CD4-positive, alpha-beta T cell treated with Interleukin-6 for 4 hours (primary cell): Measurements from ENCODE around the gene CYP2A7.
"Not testable (repeated sequence)": the region's sequence is repeated elsewhere in the genome, so short reads cannot be mapped to it uniquely, and the experiment has no call there.

Experiments
- DNase-seq: peaks from one replicate; pipeline ENCODE4 v3.0.0-alpha.2; 2020; ENCODE audit warnings: mixed read lengths

CYP2A7 gene, protein sequence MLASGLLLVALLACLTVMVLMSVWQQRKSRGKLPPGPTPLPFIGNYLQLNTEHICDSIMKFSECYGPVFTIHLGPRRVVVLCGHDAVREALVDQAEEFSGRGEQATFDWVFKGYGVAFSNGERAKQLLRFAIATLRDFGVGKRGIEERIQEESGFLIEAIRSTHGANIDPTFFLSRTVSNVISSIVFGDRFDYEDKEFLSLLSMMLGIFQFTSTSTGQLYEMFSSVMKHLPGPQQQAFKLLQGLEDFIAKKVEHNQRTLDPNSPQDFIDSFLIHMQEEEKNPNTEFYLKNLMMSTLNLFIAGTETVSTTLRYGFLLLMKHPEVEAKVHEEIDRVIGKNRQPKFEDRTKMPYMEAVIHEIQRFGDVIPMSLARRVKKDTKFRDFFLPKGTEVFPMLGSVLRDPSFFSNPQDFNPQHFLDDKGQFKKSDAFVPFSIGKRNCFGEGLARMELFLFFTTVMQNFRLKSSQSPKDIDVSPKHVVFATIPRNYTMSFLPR

DNA sequence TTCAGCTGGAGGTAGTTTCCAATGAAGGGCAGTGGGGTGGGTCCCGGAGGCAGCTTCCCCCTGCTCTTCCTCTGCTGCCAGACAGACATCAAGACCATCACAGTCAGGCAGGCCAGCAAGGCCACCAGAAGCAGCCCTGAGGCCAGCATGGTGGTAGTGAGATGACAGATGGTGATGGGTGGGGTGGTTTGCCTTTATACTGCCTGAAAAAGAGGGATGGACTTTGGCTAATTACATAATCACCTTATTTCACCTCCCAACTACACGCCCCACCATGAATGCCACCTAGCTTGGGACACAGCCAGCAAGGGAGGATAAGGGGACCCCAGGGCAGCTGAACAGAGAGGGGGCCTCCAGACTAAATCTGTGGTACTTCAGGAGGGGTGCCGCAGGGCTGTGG is at the start of gene CYP2A7:
Gene CYP2A7 (minus strand): TSS at position 170 of the 400 bp plus-strand sequence. CDS start 21 bp downstream, at position 149.
- not testable (repeated sequence) for DNase-seq

GRCh38 chr19:40930799-40931198 is 48.8 kb upstream of the CYP2A7 start:
- not testable (repeated sequence) for DNase-seq

DNA sequence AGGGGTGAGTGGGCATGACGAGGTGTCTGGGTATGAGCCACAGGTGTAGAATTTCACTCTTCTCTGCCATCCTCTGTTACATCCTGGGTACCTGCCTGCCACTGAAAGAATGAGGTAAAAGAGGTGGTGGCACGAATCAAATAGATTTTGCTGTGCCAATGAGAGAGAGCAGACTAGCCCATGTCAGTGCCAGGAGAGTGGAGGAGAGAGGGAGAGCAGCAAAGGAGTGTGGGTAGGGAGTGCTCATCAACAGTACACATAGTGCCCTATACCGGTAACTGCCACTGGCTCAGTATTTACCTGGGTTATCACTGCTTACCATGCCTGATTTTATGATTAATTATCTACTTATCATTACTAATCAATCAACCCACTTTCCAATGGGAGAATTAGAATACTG is 47.9 kb upstream of the CYP2A7 start:
- not testable (repeated sequence) for DNase-seq

DNA sequence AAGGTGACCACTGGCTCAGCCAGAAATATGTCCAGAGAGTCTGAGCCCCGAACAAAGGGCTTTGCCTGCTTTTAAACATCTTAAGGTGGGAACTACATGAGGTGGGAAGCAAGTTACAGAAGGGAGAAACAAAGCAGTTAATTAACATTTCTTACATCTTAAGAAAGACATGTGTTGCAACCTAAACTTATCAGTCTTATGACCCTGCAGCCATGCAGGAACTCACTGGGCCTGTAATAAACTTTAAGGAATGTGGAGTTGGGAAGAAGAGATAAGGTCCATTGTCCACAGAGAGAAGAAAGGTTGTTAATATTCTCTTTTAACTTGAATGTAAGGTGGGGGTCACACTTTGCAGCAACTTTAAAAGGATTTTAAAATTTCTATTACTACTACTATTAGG is 46.8 kb upstream of the CYP2A7 start:
- no peak for DNase-seq

GRCh38 chr19:40927567-40927966 is 45.5 kb upstream of the CYP2A7 start:
- no peak for DNase-seq

GRCh38 chr19:40926276-40926675 is 44.2 kb upstream of the CYP2A7 start:
- DNase-seq, result not testable (repeated sequence)

DNA sequence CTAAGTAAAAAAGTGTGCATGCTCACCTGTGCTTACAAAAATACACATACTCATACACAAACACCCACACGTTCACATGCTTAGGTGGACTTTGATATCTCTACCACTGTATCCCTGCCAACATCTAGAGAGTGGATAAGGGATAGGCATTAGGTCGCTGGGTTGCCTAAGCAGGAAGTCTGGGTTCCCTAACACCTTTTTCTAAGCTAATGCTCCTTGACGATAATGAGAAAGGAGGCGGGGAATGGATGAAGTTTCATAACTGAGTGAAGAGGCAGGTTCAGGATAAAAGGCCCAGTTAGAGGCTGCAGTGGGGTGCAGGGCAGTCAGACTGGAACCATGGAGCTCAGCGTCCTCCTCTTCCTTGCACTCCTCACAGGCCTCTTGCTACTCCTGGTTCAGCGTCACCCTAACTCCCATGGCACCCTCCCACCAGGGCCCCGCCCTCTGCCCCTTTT is 41.9 kb upstream of the CYP2A7 start:
- DNase-seq, result no peak

DNA sequence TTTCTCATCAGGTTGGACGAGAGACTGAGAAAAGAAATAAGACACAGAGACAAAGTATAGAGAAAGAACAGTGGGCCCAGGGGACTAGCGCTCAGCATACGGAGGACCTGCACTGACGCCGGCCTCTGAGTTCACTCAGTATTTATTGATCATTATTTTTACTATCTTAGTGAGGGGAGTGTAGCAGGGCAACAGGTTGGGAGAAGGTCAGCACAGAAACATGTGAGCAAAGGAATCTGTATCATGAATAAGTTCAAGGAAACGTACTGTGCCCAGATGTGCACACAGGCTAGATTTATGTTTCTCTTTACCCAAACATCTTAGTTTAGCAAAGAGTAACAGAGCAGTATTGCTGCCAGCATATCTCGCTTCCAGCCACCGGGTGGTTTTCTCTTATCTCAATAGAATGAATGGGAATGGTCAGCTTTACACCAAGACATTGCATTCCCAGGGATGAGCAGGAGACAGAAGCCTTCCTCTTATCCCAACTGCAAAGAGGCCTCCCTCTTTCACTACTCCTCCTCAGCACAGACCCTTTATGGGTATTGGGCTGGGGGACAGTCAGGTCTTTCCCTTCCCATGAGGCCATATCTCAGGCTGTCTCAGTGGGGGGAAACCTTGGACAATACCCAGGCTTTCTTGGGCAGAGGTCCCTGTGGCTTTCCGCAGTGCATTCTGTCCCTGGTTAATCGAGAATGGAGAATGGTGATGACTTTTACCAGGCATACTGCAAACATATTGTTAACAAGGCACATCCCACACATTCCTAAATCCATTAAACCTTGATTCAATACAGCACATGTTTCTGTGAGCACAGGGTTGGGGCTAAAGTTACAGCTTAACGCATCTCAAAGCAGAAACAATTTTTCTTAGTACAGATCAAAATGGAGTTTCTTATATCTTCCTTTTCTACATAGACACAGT is 40.5 kb upstream of the CYP2A7 start:
- not testable (repeated sequence) for DNase-seq

DNA sequence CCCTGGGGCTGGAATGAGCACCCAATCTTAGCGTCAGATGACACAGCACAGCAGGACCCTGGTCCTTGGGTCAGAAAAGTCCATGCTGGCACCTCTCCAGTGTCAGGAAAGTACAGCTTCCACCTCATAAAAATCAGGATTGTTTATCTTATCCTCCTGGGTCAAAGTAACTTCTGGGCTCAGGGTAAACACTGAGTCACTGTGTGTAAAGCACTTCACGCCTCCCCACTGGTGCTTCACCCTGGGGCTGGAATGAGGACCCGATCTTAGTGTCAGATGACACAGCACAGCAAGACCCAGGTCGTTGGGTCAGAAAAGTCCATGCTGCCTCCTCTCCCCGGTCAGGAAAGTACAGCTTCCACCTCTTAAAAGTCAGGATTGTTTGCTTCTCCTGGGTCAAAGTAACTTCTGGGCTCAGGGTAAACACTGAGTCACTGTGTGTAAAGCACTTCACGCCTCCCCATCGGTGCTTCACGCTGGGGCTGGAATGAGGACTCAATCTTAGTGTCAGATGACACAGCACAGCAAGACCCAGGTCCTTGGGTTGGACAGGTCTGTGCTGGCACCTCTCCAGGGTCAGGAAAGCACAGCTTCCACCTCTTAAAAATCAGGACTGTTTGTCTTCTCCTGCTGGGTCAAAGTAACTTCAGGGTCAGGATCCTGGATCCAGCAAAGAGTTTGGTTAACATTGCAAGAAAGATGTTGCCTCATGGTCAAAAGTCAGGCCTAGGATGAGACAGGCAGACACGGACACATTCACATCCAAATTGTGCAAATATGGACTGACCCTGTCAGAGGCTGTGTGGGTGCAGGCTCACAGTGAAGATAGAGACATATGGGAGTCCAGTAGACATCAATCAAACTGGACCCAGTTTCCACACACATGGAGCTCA is 39.2 kb upstream of the CYP2A7 start:
- no peak for DNase-seq

DNA sequence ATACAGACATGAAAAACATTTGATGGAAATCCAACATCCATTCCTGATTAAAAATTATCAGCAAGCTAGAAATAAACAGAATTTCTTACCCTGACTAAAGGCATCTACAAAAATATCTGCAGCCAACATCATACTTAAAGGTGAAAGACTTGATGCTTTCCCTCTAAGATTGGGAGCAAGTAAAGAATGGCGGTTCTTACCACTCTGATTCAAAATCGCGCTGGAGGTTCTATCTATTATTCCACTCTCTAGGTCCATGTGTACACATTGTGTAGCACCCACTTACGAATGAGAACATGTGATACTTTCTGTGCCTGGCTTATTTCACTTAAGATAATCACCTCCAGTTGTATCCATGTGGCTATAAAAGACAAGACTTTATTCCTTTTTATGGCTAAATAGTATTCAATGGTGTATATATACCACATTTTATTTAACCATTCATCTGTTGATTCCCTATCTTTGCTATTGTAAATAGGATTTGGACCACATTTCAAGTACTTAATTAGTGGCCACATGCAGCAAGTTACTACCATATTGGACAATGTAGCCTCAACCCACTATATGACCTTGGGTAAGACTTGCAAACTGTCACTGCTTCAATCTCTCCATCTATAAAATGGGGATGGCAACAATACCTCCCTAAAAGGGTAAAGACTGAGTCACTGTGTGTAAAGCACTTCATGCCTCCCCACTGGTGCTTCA is 38.4 kb upstream of the CYP2A7 start:
- DNase-seq, result no peak

GRCh38 chr19:40919530-40920299 is 37.7 kb upstream of the CYP2A7 start:
- not testable (repeated sequence) for DNase-seq

- DNase-seq, result not testable (repeated sequence)
These were observed 36.3 kb upstream of the CYP2A7 start for GRCh38 chr19:40918303-40918702.

- DNase-seq, result peak; percentile 65
These were observed 26.9 kb upstream of the CYP2A7 start for GRCh38 chr19:40908976-40909375.

- DNase-seq, result peak; percentile 81
These were observed 26.1 kb upstream of the CYP2A7 start for GRCh38 chr19:40907968-40908735.

DNA sequence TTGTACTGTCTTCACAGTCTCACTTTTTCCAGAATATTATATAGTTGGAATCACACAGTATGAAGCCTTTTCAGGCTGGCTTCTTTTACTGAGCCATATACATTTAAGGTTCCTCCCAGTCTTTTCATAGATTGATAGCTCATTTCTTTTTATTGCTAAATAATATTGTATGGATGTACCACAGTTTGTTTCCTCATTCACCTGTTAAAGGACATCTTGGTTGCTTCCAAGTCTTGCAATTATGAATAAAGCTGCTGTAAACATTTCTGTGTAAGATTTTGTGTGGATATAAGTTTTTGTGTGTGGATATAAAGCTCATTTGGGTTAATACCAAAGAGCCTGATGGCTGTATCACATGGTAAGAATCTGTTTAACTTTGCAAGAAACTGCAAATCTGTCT is 24.5 kb upstream of the CYP2A7 start:
- no peak for DNase-seq

DNA sequence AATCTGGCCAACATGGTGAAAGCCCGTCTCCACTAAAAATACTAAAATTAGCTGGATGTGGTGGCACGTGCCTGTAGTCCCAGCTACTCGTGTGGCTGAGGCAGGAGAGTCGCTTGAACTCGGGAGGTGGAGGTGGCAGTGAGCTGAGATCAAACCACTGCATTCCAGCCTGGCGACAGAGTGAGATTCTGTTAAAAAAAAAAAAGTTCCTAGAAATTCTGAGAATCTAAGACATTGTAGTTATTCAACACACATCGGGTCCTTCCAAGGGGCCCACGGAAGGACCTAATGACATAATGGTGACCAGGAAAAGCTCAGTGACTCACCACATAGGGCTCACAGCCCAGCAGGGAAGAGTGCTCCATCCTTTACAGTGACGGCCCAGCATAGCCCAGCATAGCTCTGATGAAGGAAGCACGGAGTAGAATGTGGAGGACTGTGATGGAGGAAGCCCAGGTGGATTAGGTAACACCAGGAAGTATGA is 22.7 kb upstream of the CYP2A7 start:
- DNase-seq, result not testable (repeated sequence)

DNA sequence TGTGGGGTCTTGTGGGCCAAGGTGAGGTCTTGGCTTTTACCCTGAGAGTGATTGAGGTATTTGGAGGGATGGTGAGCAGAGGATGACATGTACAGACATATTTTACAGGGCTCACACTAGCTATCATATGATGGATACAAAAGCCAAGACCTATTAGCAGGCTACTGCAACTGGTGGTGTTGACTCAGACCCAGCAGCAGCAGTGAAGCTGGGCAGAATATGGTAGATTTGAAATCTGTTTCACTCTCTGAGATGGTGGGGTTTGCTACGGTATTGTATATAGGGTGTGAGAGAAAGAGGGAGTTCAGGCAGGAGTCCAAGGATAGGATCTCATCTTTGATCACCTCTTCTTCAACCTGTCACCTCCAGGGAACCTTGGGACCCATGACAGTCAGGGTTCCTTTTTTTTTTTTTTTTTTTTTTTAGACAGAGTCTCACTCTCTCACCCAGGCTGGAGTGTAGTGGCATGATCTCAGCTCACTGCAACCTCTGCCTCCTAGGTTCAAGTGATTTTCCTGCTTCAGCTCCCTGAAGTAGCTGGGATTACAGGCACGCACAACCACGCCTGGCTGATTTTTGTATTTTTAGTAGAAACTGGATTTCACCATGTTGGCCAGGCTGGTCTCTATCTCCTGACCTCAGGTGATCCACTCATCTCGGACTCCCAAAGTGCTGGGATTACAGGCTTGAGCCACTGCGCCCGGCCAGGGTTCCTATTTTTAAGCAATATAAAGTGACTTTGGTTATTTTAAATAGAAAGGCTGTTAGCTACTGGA is 20.1 kb upstream of the CYP2A7 start:
- DNase-seq, result not testable (repeated sequence)

DNA sequence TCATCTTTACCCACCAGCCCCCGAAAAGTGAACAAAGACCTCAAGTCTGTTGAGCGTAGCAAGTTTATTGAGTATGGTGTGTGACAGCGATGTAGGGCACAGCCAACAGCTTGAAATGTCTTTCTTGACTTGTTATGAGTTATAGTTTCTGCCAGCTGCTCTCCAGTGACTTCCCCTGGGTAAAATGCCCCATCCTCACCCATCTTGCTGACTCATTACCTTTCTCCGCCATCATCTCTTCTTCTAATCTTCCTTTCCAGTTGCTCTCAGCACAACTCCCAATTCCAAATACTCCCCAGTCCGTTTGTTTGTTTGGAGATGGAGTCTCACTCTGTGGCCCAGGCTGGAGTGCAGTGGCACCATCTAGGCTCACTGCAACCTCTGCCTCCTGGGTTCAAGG is 18.5 kb upstream of the CYP2A7 start:
- DNase-seq, result not testable (repeated sequence)

- peak; percentile 40 for DNase-seq
These were observed 17.9 kb upstream of the CYP2A7 start for GRCh38 chr19:40899964-40900363.
